GM23338 (cell line): ENCODE measurements around the gene TSEN2.

Experiments used
- CREB1 ChIP-seq: fragments of 250-450 bp; sonication (Bioruptor Pico); IDR thresholded peaks from 2 replicates; pipeline ENCODE4 v1.5.0; 2020; ENCODE audit warnings: low read depth, mild to moderate bottlenecking, moderate library complexity
- EZH2 ChIP-seq: fragments of 200-600 bp; sonication (generic); IDR thresholded peaks from one replicate; pipeline ENCODE4 v1.8.0; 2017; ENCODE audit warnings: antibody characterized with exemption, mild to moderate bottlenecking, low read depth; ENCODE audit not compliant: unreplicated experiment
- EZH2phosphoT487 ChIP-seq: fragments of 200-600 bp; sonication (generic); IDR thresholded peaks from one replicate; pipeline ENCODE4 v1.8.1; 2018; ENCODE audit warnings: antibody characterized with exemption; ENCODE audit not compliant: unreplicated experiment
- JUNB ChIP-seq: IDR thresholded peaks from one replicate; pipeline ENCODE4 v1.6.1; 2016; ENCODE audit warnings: antibody characterized with exemption; ENCODE audit not compliant: unreplicated experiment
- NANOG ChIP-seq: IDR thresholded peaks from 2 replicates; pipeline ENCODE4 v1.6.1; 2016; ENCODE audit warnings: antibody characterized with exemption, borderline replicate concordance
- POLR2AphosphoS5 ChIP-seq: IDR thresholded peaks from 2 replicates; pipeline ENCODE4 v1.6.1; 2016; ENCODE audit warnings: antibody characterized with exemption, low read depth
- REST ChIP-seq: IDR thresholded peaks from one replicate; pipeline ENCODE4 v1.6.1; 2018; ENCODE audit warnings: antibody characterized with exemption; ENCODE audit not compliant: unreplicated experiment
- ZNF114 ChIP-seq: fragments of 250-450 bp; sonication (Bioruptor Pico); IDR thresholded peaks from 2 replicates; pipeline ENCODE4 v1.5.0; 2020; ENCODE audit warnings: mild to moderate bottlenecking, moderate library complexity
- ZNF331 ChIP-seq: fragments of 250-450 bp; sonication (Bioruptor Pico); IDR thresholded peaks from 2 replicates; pipeline ENCODE4 v1.5.0; 2020; ENCODE audit warnings: low read depth, mild to moderate bottlenecking, moderate library complexity
- TF ChIP-seq, protein P1 (sequence below), 2 experiments: fragments of 200-600 bp in 1 of 2; sonication (generic) in 1 of 2; conservative IDR thresholded peaks; 2 replicates each; pipeline versions ENCODE4 v1.5.1 to v1.6.1; 2016 to 2017; ENCODE audit warnings: antibody characterized with exemption in 2 of 2, low read depth in 2 of 2, mild to moderate bottlenecking in 2 of 2, moderate library complexity in 1 of 2
- TF ChIP-seq, protein P2 (sequence below): IDR thresholded peaks from 2 replicates; pipeline ENCODE4 v1.6.1; 2016; ENCODE audit warnings: antibody characterized with exemption
- TF ChIP-seq, protein P3 (sequence below): fragments of 250-450 bp; sonication (Bioruptor Pico); IDR thresholded peaks from 2 replicates; pipeline ENCODE4 v1.5.0; 2020; ENCODE audit warnings: mild to moderate bottlenecking, moderate library complexity

- TF ChIP-seq POLR2AphosphoS5 (no peak), EZH2 (no peak), NANOG (no peak), REST (no peak), EZH2phosphoT487 (no peak), CREB1 (CRISPR knock-in tag) (no peak), JUNB (no peak), ZNF331 (CRISPR knock-in tag) (no peak), ZNF114 (CRISPR knock-in tag) (no peak)
- TF ChIP-seq, protein P1, sequence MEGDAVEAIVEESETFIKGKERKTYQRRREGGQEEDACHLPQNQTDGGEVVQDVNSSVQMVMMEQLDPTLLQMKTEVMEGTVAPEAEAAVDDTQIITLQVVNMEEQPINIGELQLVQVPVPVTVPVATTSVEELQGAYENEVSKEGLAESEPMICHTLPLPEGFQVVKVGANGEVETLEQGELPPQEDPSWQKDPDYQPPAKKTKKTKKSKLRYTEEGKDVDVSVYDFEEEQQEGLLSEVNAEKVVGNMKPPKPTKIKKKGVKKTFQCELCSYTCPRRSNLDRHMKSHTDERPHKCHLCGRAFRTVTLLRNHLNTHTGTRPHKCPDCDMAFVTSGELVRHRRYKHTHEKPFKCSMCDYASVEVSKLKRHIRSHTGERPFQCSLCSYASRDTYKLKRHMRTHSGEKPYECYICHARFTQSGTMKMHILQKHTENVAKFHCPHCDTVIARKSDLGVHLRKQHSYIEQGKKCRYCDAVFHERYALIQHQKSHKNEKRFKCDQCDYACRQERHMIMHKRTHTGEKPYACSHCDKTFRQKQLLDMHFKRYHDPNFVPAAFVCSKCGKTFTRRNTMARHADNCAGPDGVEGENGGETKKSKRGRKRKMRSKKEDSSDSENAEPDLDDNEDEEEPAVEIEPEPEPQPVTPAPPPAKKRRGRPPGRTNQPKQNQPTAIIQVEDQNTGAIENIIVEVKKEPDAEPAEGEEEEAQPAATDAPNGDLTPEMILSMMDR (conservative IDR thresholded peaks at IDR 0.05; ENCODE audit: low read depth in 2 of 2), result no peak
- TF ChIP-seq, protein P2, sequence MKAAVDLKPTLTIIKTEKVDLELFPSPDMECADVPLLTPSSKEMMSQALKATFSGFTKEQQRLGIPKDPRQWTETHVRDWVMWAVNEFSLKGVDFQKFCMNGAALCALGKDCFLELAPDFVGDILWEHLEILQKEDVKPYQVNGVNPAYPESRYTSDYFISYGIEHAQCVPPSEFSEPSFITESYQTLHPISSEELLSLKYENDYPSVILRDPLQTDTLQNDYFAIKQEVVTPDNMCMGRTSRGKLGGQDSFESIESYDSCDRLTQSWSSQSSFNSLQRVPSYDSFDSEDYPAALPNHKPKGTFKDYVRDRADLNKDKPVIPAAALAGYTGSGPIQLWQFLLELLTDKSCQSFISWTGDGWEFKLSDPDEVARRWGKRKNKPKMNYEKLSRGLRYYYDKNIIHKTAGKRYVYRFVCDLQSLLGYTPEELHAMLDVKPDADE, result no peak
- TF ChIP-seq, protein P3, sequence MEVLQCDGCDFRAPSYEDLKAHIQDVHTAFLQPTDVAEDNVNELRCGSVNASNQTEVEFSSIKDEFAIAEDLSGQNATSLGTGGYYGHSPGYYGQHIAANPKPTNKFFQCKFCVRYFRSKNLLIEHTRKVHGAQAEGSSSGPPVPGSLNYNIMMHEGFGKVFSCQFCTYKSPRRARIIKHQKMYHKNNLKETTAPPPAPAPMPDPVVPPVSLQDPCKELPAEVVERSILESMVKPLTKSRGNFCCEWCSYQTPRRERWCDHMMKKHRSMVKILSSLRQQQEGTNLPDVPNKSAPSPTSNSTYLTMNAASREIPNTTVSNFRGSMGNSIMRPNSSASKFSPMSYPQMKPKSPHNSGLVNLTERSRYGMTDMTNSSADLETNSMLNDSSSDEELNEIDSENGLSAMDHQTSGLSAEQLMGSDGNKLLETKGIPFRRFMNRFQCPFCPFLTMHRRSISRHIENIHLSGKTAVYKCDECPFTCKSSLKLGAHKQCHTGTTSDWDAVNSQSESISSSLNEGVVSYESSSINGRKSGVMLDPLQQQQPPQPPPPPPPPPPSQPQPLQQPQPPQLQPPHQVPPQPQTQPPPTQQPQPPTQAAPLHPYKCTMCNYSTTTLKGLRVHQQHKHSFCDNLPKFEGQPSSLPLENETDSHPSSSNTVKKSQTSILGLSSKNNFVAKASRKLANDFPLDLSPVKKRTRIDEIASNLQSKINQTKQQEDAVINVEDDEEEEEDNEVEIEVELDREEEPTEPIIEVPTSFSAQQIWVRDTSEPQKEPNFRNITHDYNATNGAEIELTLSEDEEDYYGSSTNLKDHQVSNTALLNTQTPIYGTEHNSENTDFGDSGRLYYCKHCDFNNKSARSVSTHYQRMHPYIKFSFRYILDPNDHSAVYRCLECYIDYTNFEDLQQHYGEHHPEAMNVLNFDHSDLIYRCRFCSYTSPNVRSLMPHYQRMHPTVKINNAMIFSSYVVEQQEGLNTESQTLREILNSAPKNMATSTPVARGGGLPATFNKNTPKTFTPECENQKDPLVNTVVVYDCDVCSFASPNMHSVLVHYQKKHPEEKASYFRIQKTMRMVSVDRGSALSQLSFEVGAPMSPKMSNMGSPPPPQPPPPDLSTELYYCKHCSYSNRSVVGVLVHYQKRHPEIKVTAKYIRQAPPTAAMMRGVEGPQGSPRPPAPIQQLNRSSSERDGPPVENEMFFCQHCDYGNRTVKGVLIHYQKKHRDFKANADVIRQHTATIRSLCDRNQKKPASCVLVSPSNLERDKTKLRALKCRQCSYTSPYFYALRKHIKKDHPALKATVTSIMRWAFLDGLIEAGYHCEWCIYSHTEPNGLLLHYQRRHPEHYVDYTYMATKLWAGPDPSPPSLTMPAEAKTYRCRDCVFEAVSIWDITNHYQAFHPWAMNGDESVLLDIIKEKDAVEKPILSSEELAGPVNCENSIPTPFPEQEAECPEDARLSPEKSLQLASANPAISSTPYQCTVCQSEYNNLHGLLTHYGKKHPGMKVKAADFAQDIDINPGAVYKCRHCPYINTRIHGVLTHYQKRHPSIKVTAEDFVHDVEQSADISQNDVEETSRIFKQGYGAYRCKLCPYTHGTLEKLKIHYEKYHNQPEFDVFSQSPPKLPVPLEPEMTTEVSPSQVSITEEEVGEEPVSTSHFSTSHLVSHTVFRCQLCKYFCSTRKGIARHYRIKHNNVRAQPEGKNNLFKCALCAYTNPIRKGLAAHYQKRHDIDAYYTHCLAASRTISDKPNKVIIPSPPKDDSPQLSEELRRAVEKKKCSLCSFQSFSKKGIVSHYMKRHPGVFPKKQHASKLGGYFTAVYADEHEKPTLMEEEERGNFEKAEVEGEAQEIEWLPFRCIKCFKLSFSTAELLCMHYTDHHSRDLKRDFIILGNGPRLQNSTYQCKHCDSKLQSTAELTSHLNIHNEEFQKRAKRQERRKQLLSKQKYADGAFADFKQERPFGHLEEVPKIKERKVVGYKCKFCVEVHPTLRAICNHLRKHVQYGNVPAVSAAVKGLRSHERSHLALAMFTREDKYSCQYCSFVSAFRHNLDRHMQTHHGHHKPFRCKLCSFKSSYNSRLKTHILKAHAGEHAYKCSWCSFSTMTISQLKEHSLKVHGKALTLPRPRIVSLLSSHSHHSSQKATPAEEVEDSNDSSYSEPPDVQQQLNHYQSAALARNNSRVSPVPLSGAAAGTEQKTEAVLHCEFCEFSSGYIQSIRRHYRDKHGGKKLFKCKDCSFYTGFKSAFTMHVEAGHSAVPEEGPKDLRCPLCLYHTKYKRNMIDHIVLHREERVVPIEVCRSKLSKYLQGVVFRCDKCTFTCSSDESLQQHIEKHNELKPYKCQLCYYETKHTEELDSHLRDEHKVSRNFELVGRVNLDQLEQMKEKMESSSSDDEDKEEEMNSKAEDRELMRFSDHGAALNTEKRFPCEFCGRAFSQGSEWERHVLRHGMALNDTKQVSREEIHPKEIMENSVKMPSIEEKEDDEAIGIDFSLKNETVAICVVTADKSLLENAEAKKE (CRISPR knock-in tag), result no peak
Measured at GRCh38 chr3:12503126-12503957, 19.1 kb downstream of the TSEN2 start.
